ENCODE measurements around the gene CA10.

CA10 gene

DNA sequence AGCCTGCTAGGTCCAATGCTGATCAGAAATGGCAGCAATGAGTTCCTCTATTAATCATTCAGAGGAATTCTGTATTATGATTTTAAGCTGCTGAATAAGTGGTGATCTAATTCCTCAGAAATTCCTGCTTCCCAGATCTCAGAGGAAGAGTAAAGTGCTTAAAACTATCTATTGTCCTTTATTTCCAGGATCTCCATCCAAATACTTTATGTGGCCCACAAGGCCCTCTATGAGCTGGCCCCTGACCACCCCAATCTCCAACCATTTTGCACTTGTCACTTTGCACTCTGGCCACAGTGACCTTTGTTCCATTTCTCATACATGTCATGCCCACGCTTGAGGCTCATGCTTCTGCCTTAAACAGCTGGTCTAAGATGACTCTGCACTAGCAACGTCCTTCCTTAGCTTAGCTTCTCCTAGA is 93.7 kb downstream of the CA10 start:
- H3K4me3 ChIP-seq (ENCODE audit: low read depth in 1 of 2, low read length in 2 of 2): no peak overlapping the region
- H3K36me3 ChIP-seq (ENCODE audit: control insufficient read depth in 1 of 2, insufficient read depth in 2 of 2, low read length in 2 of 2): no peaks in the 10 kb centered on the region
- peaks cover 0 to 5% of the 10 kb centered on the region in 2 donors for H3K9me3 ChIP-seq (ENCODE audit: control insufficient read depth in 1 of 2, low read length in 2 of 2)
- H3K27me3 ChIP-seq (ENCODE audit: control insufficient read depth in 1 of 2, insufficient read depth in 2 of 2, low read length in 2 of 2): no peaks in the 10 kb centered on the region
- no peak overlapping the region for H3K9ac ChIP-seq (ENCODE audit: low read depth in 1 of 2, low read length in 2 of 2)
- no peak overlapping the region for H3K27ac ChIP-seq (ENCODE audit: low read depth, low read length)
- H3K4me1 ChIP-seq (ENCODE audit: control insufficient read depth in 1 of 2, insufficient read depth in 2 of 2, low read length in 2 of 2): no peaks in the 10 kb centered on the region

DNA sequence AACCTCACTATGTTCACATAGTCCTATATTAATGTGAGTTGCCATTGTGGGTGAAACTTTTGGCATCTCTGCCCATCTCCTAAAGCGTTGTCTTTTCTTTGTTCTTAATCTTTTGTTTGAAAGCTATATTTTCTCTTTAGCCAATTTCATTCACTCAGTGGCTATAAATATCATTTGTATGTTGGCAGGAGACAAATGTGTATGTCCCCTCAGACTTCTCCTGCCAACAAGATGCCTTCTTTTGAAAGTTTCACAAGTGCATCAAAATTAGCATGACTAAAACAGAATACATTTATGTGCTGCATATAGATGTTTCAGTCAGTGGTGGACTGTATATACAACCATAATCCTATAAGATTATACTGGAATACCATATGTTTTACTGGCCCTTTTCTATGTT is 109.0 kb downstream of the CA10 start:
- H3K27me3 ChIP-seq (ENCODE audit: control insufficient read depth in 1 of 2, insufficient read depth in 2 of 2, low read length in 2 of 2): no peaks in the 10 kb centered on the region
- H3K9me3 ChIP-seq (ENCODE audit: control insufficient read depth in 1 of 2, low read length in 2 of 2): no peaks in the 10 kb centered on the region
- H3K27ac ChIP-seq (ENCODE audit: low read depth, low read length): no peak overlapping the region
- H3K9ac ChIP-seq (ENCODE audit: low read depth in 1 of 2, low read length in 2 of 2): no peak overlapping the region
- no peaks in the 10 kb centered on the region for H3K36me3 ChIP-seq (ENCODE audit: control insufficient read depth in 1 of 2, insufficient read depth in 2 of 2, low read length in 2 of 2)
- no peaks in the 10 kb centered on the region for H3K4me1 ChIP-seq (ENCODE audit: control insufficient read depth in 1 of 2, insufficient read depth in 2 of 2, low read length in 2 of 2)
- H3K4me3 ChIP-seq (ENCODE audit: low read depth in 1 of 2, low read length in 2 of 2): no peak overlapping the region

DNA sequence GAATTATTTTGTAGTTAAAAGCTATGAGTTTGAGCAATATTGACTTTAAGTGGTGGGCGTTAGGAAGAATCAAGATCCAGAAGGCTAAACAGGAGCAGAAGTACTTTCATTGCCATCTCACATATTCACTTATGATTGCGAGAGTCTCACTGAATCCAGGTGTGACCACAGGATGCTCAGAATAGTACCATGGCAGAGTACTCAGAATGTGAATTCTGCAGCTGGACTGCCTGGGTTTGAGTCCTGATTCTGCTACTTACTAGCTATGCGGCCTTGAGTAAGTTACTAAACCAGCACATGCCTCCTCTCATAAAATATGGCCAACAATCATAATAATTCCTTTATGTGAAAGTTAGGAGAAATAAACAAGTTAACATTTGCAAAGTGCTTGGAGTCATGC is 109.5 kb downstream of the CA10 start:
- Histone ChIP-seq H3K4me1 (ENCODE audit: control insufficient read depth in 1 of 2, insufficient read depth in 2 of 2, low read length in 2 of 2) (no peaks in the 10 kb centered on the region), H3K27me3 (ENCODE audit: control insufficient read depth in 1 of 2, insufficient read depth in 2 of 2, low read length in 2 of 2) (no peaks in the 10 kb centered on the region), H3K36me3 (ENCODE audit: control insufficient read depth in 1 of 2, insufficient read depth in 2 of 2, low read length in 2 of 2) (no peaks in the 10 kb centered on the region), H3K4me3 (ENCODE audit: low read depth in 1 of 2, low read length in 2 of 2) (no peak overlapping the region), H3K27ac (ENCODE audit: low read depth, low read length) (no peak overlapping the region), H3K9me3 (ENCODE audit: control insufficient read depth in 1 of 2, low read length in 2 of 2) (no peaks in the 10 kb centered on the region), H3K9ac (ENCODE audit: low read depth in 1 of 2, low read length in 2 of 2) (no peak overlapping the region)

DNA sequence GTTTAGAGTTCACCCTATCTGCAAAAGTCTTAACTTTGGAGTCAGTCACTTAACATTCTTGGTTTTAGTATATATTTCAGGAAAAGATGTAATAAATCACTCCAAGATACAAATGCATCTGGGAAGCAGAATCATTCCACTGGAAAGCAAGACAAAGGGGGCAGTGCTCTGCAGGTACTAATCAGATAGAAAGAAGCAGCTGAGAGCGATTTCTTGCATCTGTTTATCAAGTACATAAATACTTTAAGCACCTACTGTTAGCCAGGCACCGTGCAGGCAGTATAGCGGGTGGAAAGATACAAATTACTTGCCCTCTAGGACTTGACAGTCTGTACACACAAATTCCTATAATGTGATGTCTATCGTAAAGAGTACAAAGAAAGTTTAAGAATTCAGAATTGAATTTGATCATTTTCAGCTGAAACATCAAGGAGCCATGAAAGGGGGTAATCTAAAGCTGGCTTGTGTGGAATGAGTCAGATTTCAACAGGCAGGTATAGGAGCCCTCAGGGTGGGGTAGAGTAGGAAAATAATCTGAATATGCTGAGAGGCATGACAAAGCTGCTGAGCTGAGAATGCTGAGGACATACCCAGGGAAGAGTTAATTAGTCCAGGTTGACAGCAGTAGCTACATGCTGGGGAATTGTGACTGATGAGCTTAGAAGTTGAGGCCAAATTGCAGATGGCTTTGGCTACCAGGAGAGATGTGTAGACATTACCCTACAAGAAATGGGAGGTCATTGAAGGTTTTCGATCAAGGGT is 110.2 kb downstream of the CA10 start:
- H3K9ac ChIP-seq (ENCODE audit: low read depth in 1 of 2, low read length in 2 of 2): no peak overlapping the region
- H3K4me1 ChIP-seq (ENCODE audit: control insufficient read depth in 1 of 2, insufficient read depth in 2 of 2, low read length in 2 of 2): no peaks in the 10 kb centered on the region
- H3K36me3 ChIP-seq (ENCODE audit: control insufficient read depth in 1 of 2, insufficient read depth in 2 of 2, low read length in 2 of 2): no peaks in the 10 kb centered on the region
- H3K9me3 ChIP-seq (ENCODE audit: control insufficient read depth in 1 of 2, low read length in 2 of 2): no peaks in the 10 kb centered on the region
- no peak overlapping the region for H3K4me3 ChIP-seq (ENCODE audit: low read depth in 1 of 2, low read length in 2 of 2)
- no peak overlapping the region for H3K27ac ChIP-seq (ENCODE audit: low read depth, low read length)
- H3K27me3 ChIP-seq (ENCODE audit: control insufficient read depth in 1 of 2, insufficient read depth in 2 of 2, low read length in 2 of 2): no peaks in the 10 kb centered on the region

DNA sequence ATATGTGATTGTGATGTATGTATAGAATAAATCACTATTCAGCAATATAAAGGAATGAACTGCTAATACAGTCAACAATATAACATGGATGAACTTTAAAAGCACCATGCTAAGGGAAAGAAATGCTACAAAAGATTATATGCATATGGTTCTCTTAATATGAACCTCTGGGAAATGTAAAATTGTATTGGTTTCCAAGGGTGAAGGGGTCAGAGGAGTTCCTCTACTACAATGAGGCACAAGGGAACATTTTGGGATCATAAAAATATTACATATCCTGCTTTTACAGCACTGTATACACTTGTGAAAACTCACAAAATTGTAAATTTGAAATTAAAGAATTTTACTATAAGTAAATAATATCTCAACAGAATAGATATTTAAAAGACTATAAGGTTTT is 111.4 kb downstream of the CA10 start:
- Histone ChIP-seq H3K4me3 (ENCODE audit: low read depth in 1 of 2, low read length in 2 of 2) (no peak overlapping the region), H3K27ac (ENCODE audit: low read depth, low read length) (no peak overlapping the region), H3K9ac (ENCODE audit: low read depth in 1 of 2, low read length in 2 of 2) (no peak overlapping the region), H3K36me3 (ENCODE audit: control insufficient read depth in 1 of 2, insufficient read depth in 2 of 2, low read length in 2 of 2) (no peaks in the 10 kb centered on the region), H3K4me1 (ENCODE audit: control insufficient read depth in 1 of 2, insufficient read depth in 2 of 2, low read length in 2 of 2) (no peaks in the 10 kb centered on the region), H3K9me3 (ENCODE audit: control insufficient read depth in 1 of 2, low read length in 2 of 2) (no peaks in the 10 kb centered on the region), H3K27me3 (ENCODE audit: control insufficient read depth in 1 of 2, insufficient read depth in 2 of 2, low read length in 2 of 2) (no peaks in the 10 kb centered on the region)

DNA sequence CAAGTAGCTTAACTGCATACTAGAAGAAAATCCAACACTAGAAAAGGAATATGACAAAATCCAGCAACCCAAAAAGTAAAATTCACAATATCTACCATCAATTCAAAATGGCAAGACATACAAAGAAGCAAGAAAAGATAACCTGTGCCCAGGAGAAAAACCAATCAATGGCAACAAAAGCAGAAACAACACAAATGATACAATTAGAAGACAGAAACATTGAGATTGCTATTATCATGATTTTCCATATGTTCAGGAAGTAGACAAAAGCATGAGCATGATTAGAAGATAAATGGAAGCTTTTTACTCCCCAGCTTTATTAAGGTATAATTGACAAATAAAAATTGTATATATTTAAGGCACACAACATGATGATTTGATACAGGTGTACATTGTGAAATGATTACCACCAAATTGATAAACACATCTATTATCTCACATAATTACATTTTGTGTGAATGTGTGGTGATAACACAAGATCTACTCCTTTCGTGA is 117.3 kb downstream of the CA10 start:
- H3K4me3 ChIP-seq (ENCODE audit: low read depth in 1 of 2, low read length in 2 of 2): no peak overlapping the region
- H3K36me3 ChIP-seq (ENCODE audit: control insufficient read depth in 1 of 2, insufficient read depth in 2 of 2, low read length in 2 of 2): no peaks in the 10 kb centered on the region
- H3K9me3 ChIP-seq (ENCODE audit: control insufficient read depth in 1 of 2, low read length in 2 of 2): no peaks in the 10 kb centered on the region
- H3K9ac ChIP-seq (ENCODE audit: low read depth in 1 of 2, low read length in 2 of 2): no peak overlapping the region
- H3K27me3 ChIP-seq (ENCODE audit: control insufficient read depth in 1 of 2, insufficient read depth in 2 of 2, low read length in 2 of 2): no peaks in the 10 kb centered on the region
- no peaks in the 10 kb centered on the region for H3K4me1 ChIP-seq (ENCODE audit: control insufficient read depth in 1 of 2, insufficient read depth in 2 of 2, low read length in 2 of 2)
- no peak overlapping the region for H3K27ac ChIP-seq (ENCODE audit: low read depth, low read length)

DNA sequence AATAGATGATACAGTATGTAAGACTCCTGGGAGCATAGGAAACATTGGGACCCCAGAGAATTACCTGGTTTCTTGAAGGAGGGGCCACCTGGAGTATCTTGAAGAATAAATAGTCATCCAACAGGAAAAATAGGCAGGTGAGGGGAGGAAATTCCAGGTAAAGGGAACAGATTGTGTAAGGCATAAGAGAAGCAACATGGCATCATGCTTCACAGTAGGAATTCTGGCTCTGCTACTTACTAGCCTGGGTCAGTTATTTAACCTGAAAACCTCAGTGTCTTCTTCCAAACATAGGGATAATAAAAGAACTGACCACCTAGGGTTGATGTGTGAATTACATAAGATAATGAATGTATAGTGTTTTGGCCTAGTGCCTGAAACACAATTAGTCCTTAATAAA is 122.1 kb downstream of the CA10 start:
- Histone ChIP-seq H3K9me3 (ENCODE audit: control insufficient read depth in 1 of 2, low read length in 2 of 2) (no peaks in the 10 kb centered on the region), H3K36me3 (ENCODE audit: control insufficient read depth in 1 of 2, insufficient read depth in 2 of 2, low read length in 2 of 2) (no peaks in the 10 kb centered on the region), H3K27me3 (ENCODE audit: control insufficient read depth in 1 of 2, insufficient read depth in 2 of 2, low read length in 2 of 2) (no peaks in the 10 kb centered on the region), H3K27ac (ENCODE audit: low read depth, low read length) (no peak overlapping the region), H3K9ac (ENCODE audit: low read depth in 1 of 2, low read length in 2 of 2) (no peak overlapping the region), H3K4me1 (ENCODE audit: control insufficient read depth in 1 of 2, insufficient read depth in 2 of 2, low read length in 2 of 2) (no peaks in the 10 kb centered on the region), H3K4me3 (ENCODE audit: low read depth in 1 of 2, low read length in 2 of 2) (no peak overlapping the region)

DNA sequence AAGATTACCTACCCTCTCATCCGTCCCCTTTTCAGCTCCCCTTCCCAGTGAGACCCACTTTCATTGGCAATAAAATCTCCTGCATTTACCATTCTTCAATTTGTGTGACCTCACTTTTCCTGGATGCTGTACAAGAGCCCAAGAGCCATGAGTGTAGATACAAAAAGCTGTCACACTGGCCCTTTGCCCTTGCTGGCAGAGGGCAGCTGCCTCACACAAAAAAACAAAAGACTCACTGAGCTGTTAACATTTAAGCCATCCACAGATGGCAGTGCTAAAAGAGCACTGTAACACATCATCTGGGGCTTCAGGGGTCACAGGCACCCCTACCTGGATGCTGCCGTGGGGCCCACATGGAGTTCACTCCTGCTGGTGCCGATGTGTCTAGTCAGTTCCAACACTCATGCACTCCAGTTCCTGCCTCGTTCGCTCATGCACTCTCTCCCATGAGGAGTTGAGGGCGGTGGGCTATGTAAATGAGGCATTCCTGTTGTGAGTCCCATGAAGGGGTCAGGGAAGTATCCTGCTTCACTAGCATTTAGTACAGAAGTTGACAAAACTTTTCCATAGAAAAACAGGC is 123.1 kb downstream of the CA10 start:
- no peaks in the 10 kb centered on the region for H3K27me3 ChIP-seq (ENCODE audit: control insufficient read depth in 1 of 2, insufficient read depth in 2 of 2, low read length in 2 of 2)
- H3K36me3 ChIP-seq (ENCODE audit: control insufficient read depth in 1 of 2, insufficient read depth in 2 of 2, low read length in 2 of 2): no peaks in the 10 kb centered on the region
- H3K9me3 ChIP-seq (ENCODE audit: control insufficient read depth in 1 of 2, low read length in 2 of 2): no peaks in the 10 kb centered on the region
- no peaks in the 10 kb centered on the region for H3K4me1 ChIP-seq (ENCODE audit: control insufficient read depth in 1 of 2, insufficient read depth in 2 of 2, low read length in 2 of 2)
- H3K27ac ChIP-seq (ENCODE audit: low read depth, low read length): no peak overlapping the region
- H3K4me3 ChIP-seq (ENCODE audit: low read depth in 1 of 2, low read length in 2 of 2): no peak overlapping the region
- H3K9ac ChIP-seq (ENCODE audit: low read depth in 1 of 2, low read length in 2 of 2): no peak overlapping the region

DNA sequence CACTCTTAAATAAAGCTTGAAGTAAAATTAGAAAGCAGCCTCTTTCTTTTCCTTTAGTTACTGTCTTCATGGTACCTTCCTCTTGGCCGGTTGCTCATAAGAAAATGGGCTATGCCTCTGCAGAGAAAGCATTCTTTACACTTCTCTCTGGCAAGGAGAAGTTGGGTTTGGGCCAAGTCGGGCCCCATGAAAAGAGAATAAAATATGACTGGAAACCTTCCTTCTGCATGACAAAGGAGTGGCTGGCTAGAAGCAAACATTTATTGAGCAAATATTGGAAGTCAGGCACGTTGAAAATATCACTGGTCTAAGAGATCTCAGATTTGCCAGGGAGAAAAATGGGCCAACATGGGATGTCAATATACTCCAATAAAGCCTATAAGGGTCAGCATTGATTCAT is 126.1 kb downstream of the CA10 start:
- H3K4me3 ChIP-seq (ENCODE audit: low read depth in 1 of 2, low read length in 2 of 2): no peak overlapping the region
- no peak overlapping the region for H3K27ac ChIP-seq (ENCODE audit: low read depth, low read length)

DNA sequence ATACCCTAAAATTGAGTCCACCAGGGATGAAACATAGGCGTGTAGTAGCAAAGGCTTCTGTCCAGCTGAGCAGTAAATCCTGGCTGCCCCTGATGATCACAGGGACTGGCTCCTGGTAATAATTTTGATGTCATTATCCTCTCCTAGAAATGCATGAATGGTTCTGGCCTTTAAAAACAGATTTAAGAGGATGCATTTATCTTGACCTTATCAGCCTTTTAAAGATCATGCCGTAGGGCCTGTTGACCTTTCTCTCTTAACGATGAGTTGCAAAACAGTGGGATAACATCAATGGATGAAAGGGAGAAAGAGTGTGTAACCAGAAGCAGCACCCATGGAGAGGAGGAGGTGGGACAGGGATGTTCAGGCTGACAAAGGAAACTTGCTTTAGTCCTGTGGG is 128.5 kb downstream of the CA10 start:
- no peaks in the 10 kb centered on the region for H3K9me3 ChIP-seq (ENCODE audit: control insufficient read depth in 1 of 2, low read length in 2 of 2)
- no peaks in the 10 kb centered on the region for H3K36me3 ChIP-seq (ENCODE audit: control insufficient read depth in 1 of 2, insufficient read depth in 2 of 2, low read length in 2 of 2)
- no peaks in the 10 kb centered on the region for H3K27me3 ChIP-seq (ENCODE audit: control insufficient read depth in 1 of 2, insufficient read depth in 2 of 2, low read length in 2 of 2)
- H3K4me1 ChIP-seq (ENCODE audit: control insufficient read depth in 1 of 2, insufficient read depth in 2 of 2, low read length in 2 of 2): no peaks in the 10 kb centered on the region
- no peak overlapping the region for H3K9ac ChIP-seq (ENCODE audit: low read depth in 1 of 2, low read length in 2 of 2)
- no peak overlapping the region for H3K4me3 ChIP-seq (ENCODE audit: low read depth in 1 of 2, low read length in 2 of 2)
- H3K27ac ChIP-seq (ENCODE audit: low read depth, low read length): no peak overlapping the region

More for the DNA sequence above, 126.1 kb downstream of the CA10 start:
- H3K9me3 ChIP-seq (ENCODE audit: control insufficient read depth in 1 of 2, low read length in 2 of 2): no peaks in the 10 kb centered on the region
- no peak overlapping the region for H3K9ac ChIP-seq (ENCODE audit: low read depth in 1 of 2, low read length in 2 of 2)
- H3K4me1 ChIP-seq (ENCODE audit: control insufficient read depth in 1 of 2, insufficient read depth in 2 of 2, low read length in 2 of 2): no peaks in the 10 kb centered on the region
- no peaks in the 10 kb centered on the region for H3K36me3 ChIP-seq (ENCODE audit: control insufficient read depth in 1 of 2, insufficient read depth in 2 of 2, low read length in 2 of 2)
- H3K27me3 ChIP-seq (ENCODE audit: control insufficient read depth in 1 of 2, insufficient read depth in 2 of 2, low read length in 2 of 2): no peaks in the 10 kb centered on the region
